Sciatic nerve (tissue), 2 donors: ENCODE results near the gene GTPBP10. TPM values are rescaled to one million over a fixed set of nuclear protein-coding genes. Genes with fewer than 3 reads are reported as not detected.
A peak's percentile ranks its signal among the peaks of the same experiment; 100 is the strongest.
"Not testable (repeated sequence)": the region's sequence is repeated elsewhere in the genome, so short reads cannot be mapped to it uniquely, and the experiment has no call there.

ENCODE experiments used
- ATAC-seq: fragments of 200-7000 bp; cut with Tn5 transposase; one replicate; pipeline ENCODE4 v1.9.1; 2020; ENCODE audit warnings: mild to moderate bottlenecking, moderate library complexity
- DNase-seq: peaks from one replicate; pipeline ENCODE4 v3.0.0-alpha.2; 2020; ENCODE audit warnings: low spot score
- intact Hi-C: fragments of 100-400 bp; cut with DNase I; formaldehyde crosslinking; loops from one replicate; pipeline ENCODE4 v1.14.2; 2022
- total RNA-seq: library from RNA; stranded (reverse); fragmentation: NEBNext Ultra II Directional; extraction: Animal tissue kit (Norgen Biotek cat#: 25700); gene quantifications from one replicate; pipeline ENCODE4 v1.2.1, GENCODE V29; 2021
- donor health status: DM: no; HTN: no; CAD: no.
- donor health status: DM: no; HTN: no; CAD: no.

Gene GTPBP10
- 35.4 TPM for total RNA-seq

DNA sequence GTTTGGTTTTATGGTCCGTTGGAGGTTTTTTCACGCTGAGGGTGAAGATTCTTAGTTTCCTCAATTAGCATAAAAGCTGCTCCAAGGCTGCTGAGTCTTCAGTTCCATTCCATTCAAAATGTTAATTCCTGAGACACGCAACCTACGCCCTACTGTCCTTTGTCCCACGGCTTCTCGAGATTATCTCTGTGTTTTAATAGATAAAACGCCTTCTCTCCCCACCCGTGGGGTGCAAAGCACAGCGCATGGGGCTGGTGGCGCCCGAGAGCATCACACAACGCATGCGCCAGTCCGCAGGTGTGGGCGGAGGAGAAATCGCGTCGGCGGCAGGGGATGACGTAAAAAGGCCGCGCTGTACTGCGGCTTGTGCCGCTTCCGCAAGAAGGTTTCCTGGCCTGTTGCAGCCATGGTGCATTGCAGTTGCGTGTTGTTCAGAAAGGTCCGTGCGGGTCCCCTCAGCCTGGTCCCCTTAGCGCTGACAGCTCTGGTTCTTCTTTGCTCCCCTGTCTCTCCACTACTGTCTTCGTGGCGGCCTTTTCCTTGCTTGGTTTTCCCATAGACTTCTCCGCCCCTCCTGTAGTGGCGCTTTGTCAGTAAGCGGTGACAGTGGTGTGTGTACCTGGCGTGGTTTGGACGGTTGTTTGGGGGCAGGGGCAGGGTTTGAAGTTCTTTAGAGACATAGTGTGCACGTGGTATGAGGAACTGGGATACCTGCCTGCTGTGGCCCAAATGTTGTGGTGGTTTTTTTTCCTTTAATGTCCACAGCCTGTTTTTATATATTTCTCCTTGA is at the start of gene GTPBP10:
GTPBP10 (plus strand) TSS at position 381 of the 790 bp plus-strand sequence; CDS start at position 407, 26 bp downstream.
- ATAC-seq: peak; percentile 100
- intact Hi-C loops: no loop called here
- DNase-seq: peak; percentile 96

GRCh38 chr7:90298145-90299038 is 48.1 kb upstream of the GTPBP10 start:
- ATAC-seq: peak; percentile 80
- intact Hi-C loops: no loop called here
- DNase-seq: no peak

DNA sequence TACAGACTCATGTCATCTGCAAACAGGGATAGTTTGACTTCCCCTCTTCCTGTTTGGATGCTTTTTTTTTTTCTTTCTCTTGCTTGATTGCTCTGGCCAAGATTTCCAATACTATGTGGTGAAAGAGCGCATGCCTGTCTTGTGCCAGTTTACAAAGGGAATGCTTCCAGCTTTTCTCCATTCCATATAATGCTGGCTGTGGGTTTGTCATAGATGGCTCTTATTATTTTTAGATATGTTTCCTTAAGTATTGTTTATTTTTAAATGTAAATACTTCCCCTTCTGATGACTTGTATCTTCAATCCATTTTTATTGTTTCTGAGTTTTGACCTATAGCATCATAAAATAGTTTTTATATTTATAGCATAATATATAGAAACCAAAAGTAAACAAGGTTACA is 43.3 kb upstream of the GTPBP10 start:
- intact Hi-C loops: no loop called here
- DNase-seq (no peak), ATAC-seq (no peak)

- DNase-seq (no peak), ATAC-seq (no peak)
- intact Hi-C loops: loop anchor here (10.0 kb wide), 1 partner anchor 115 kb away; no protein-coding TSS in a partner anchor
These were observed 36.6 kb upstream of the GTPBP10 start for GRCh38 chr7:90309872-90310271.

DNA sequence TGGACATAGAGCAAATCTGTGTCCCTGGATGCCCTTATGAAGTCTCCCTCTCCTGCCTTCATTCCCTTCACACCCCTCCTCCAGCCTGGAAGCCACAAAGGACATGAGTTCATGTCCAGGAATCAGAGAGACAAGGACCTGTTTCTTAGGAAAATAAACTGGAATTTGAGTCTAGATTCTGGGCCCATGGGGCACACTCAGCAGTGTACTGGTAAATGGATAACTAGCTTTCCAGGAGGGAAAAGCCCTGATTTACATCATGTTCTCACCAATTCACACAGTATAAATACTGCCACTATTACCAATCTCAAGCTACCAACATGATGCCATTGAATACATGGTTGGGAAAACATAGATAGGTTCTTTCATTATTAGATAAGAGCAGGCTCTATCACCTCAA is 35.3 kb upstream of the GTPBP10 start:
- intact Hi-C loops: loop anchor here (10.0 kb wide), 1 partner anchor 114 kb away; no protein-coding TSS in a partner anchor
- DNase-seq: no peak
- no peak for ATAC-seq

GRCh38 chr7:90312745-90313144 is 33.8 kb upstream of the GTPBP10 start:
- ATAC-seq: no peak
- intact Hi-C loops: loop anchor here (10.0 kb wide), 1 partner anchor 112 kb away; no protein-coding TSS in a partner anchor
- DNase-seq: no peak

DNA sequence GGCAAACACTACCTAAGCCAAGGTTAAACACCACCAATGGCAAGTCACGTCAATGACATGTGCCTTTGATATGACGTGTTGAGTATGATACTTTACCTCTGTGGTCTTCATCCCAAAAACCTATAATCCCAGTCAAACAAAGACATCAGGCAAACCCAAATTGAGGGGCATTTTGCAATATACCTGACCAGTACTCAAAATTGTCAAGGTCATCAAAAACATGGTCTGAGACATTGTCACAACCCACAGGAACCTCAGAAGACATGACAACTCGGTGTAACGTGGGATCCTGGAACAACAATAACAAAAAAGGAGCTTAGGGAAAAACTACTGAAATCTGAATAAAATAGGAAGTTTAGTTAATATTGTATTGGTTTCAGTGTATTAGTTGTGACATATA is 32.6 kb upstream of the GTPBP10 start:
- intact Hi-C loops: loop anchor here (10.0 kb wide), 1 partner anchor 111 kb away; no protein-coding TSS in a partner anchor
- no peak for ATAC-seq
- DNase-seq: no peak

- ATAC-seq (no peak), DNase-seq (no peak)
- intact Hi-C loops: no loop called here
These were observed 26.5 kb upstream of the GTPBP10 start for GRCh38 chr7:90320014-90320413.

GRCh38 chr7:90320418-90320800 is 26.1 kb upstream of the GTPBP10 start:
- intact Hi-C loops: no loop called here
- no peak for ATAC-seq
- no peak for DNase-seq

DNA sequence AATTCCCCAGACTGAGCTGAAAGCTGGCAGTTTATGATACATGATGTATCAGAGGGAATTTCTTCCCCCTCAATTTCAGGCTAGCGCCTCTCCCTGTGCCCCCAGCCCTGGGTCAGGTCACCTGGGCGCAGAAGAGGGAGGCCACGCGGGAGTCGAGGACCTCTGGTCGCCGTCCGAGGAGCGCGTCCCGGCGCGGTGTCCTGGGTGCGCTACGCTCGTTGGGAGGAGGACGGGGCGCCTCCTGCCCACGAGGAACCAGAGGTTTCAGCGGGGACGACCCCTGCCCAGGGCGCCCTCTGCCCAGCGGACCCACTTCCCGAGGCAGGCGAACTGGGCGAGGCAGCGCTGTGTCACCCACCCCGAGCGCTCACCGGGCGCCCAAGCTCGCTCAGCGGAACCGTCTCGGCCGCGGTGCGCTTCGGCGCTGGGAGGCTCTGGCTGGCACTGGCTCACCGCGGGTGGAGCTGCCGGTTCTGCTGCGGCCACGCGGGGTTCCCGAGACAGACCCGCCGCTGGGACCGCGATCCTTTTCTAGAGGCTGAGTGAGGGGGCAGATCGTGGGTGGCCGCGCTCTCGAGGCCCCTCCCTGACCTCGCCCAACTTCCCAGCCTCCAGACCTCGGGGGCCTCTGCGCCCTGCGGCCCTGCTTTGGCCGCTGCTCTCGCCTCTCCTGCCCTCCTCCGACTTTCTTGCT is 25.6 kb upstream of the GTPBP10 start, which contains the start of gene FAM237B:
FAM237B (minus strand) TSS at position 504 of the 694 bp plus-strand sequence. CDS start 1,556 bp downstream, outside the sequence.
- DNase-seq: no peak
- intact Hi-C loops: no loop called here
- peak; percentile 22 for ATAC-seq

DNA sequence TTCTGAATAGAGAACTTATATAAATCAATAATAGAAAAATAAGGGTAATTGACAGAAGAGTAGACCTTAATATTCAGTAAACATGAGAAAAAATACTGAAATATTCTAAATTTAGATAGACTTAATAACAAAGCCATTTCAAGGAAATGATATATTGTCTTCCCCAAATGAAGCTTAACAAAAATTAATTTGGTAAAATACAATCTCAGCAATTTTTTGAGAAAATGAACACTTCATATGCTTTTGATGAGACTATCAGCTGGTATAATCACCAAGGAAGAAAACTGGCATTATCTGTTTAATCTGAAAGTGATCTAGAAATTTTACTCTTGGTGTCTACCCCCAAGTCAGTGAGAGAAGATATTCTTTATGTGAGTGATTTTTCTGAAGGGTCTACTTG is 23.7 kb upstream of the GTPBP10 start:
- ATAC-seq (no peak), DNase-seq (no peak)
- intact Hi-C loops: no loop called here

DNA sequence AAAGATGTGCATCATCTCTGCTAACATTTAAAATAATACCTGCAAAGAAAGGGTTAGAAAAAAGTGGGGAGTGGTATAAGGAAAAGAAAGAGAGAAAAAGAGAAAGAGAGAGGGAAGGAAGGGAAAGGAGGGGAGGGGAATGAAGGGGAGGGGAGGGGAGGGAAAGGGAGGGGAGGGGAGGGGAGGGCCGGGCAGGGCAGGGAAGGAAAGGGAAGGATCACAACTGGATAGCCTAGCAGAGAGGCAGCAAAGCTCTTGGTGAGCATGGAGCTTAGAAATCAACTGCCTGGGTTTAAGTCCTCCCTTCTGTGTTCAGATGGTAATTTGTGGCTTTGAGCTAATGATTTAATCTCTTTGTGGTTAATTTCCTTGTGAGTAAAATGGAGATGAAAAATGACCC is 20.0 kb upstream of the GTPBP10 start:
- intact Hi-C loops: no loop called here
- no peak for ATAC-seq
- DNase-seq: no peak

DNA sequence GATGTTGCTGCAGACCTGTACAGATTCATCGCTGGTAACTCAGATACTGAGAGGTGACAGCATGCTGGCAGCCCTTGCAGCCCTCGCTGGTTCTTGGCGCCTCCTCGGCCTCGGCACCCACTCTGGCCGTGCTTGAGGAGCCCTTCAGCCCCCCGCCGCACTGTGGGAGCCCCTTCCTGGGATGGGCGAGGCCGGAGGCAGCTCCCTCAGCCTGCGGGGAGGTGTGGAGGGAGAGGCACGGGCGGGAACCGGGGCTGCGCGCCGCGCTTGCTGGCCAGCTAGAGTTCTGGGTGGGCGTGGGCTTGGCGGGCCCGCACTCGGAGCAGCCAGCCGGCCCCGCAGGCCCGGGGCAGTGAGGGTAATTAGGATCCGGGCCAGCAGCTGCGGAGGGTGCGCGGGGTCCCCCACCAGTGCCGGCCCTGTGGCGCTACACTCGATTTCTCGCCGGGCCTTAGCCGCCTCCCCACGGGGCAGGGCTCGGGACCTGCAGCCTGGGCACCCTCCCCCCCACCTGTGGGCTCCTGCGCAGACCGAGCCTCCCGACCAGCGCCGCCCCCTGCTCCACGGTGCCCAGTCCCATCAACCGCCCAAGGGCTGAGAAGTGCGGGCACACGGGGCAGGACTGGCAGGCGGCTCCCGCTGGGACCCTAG is 12.2 kb upstream of the GTPBP10 start:
- DNase-seq: no peak
- intact Hi-C loops: no loop called here
- ATAC-seq: no peak

DNA sequence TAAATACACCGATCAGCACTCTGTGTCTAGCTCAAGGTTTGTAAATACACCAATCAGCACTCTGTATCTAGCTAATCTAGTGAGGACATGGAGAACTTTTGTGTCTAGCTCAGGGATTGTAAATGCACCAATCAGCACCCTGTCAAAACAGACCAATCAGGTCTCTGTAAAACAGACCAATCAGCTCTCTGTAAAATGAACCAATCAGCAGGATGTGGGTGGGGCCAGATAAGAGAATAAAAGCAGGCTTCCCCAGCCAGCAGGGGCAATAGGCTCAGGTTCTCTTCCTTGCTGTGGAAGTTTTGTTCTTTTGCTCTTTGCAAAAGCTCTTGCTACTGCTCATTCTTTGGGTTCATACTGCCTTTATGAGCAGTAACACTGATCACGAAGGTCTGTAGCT is 11.6 kb upstream of the GTPBP10 start:
- ATAC-seq, DNase-seq, intact Hi-C loops: not testable (repeated sequence)

DNA sequence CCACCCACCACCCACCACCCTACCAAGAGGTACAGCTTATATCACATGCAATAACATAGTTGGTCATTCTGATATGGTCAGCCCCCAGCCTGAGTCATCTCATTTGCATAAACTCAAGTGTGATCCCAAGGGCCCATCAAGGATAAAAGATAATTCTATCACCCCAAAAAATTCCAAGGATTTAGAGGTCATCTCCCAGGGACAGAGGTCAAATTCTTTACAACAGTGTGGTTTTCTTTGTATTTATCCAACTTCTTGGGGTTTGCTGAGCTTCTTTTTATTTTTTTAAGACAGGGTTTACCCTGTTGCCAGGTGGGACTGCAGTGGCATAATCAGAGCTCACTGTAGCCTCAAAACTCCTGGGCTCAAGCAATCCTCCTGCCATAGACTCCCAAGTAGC is 9.4 kb upstream of the GTPBP10 start:
- intact Hi-C loops: no loop called here
- no peak for ATAC-seq
- no peak for DNase-seq

DNA sequence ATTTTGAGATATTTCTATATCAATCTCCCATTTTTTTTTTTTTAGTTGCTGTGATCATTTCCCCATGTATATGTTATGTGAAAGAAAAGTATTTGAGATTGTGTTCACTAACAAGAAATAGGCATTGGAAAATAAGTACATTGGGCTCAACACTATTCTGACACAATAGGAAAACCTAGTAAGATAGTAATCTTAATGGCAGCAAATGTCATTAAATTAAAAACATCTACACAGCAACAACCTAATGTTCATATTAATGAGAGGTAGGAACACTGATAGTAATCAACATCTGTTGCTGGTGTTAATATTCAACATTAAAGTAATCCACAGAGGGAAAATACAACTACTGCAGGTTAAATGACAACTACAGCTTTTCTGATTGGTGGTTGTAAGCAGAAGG is 1.5 kb upstream of the GTPBP10 start:
- ATAC-seq: no peak
- DNase-seq: no peak
- intact Hi-C loops: no loop called here

GRCh38 chr7:90345595-90346335 is 751 bp upstream of the GTPBP10 start:
- DNase-seq: no peak
- intact Hi-C loops: no loop called here
- peak; percentile 62 for ATAC-seq

DNA sequence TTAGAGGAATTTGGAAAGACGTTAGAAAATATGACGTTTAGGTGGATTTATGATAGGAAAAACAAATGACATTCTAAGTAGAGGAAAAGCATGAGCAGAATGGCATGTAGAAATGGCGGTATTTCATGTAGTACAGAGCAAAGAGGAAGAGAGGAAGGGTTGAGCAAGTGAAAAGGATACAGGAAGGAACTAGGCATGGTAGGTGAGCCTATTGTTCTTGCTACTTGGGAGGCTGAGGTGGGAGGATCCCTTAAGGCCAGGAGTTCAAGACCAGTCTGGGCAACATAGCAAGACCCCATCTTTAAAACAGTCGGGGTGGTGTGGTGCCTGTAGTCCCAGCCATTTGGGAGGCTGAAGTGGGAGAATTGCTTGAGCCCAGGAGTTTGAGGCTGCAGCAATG is 1.2 kb downstream of the GTPBP10 start:
- no peak for ATAC-seq
- no peak for DNase-seq
- intact Hi-C loops: no loop called here
